CD14-positive monocyte (primary cell): ENCODE data around the gene RASSF5. TPM values are rescaled to one million over a fixed set of nuclear protein-coding genes. Genes with fewer than 3 reads are reported as not detected.

Experiments used
- DNase-seq, 3 donors: peaks; one replicate each; pipeline ENCODE4 v3.0.0-alpha.2; 2011 to 2022
- H2AFZ ChIP-seq: 2 replicates; pipeline ENCODE4 v1.6.0; 2012; ENCODE audit warnings: mild to moderate bottlenecking, low read depth, low read length, inconsistent platforms; ENCODE audit not compliant: insufficient read depth, poor library complexity, severe bottlenecking
- H3K27ac ChIP-seq, 2 donors: 1 replicate in 1 of 2; 2 replicates in 1 of 2; pipeline ENCODE4 v1.5.1; 2012 to 2013; ENCODE audit warnings: low read length in 2 of 2, control low read depth in 1 of 2, inconsistent platforms in 1 of 2, low read depth in 1 of 2, mild to moderate bottlenecking in 1 of 2
- H3K27me3 ChIP-seq, 2 donors: one replicate each; pipeline versions ENCODE4 v1.6.0 to v1.6.1; 2011 to 2013; ENCODE audit warnings: low read length in 2 of 2; ENCODE audit not compliant: control insufficient read depth in 2 of 2, insufficient read depth in 2 of 2
- H3K36me3 ChIP-seq, 2 donors: replicated peaks in 1 of 2; 1 replicate in 1 of 2; 2 replicates in 1 of 2; pipeline versions ENCODE4 v1.5.1 to v1.6.1; 2012 to 2013; ENCODE audit warnings: low read length in 2 of 2, control low read depth in 1 of 2, inconsistent platforms in 1 of 2, mild to moderate bottlenecking in 1 of 2; ENCODE audit not compliant: insufficient read depth in 2 of 2, control insufficient read depth in 1 of 2
- H3K4me1 ChIP-seq, 2 donors: 1 replicate in 1 of 2; 2 replicates in 1 of 2; pipeline versions ENCODE4 v1.5.1 to v1.6.1; 2012 to 2013; ENCODE audit warnings: low read length in 2 of 2, control low read depth in 1 of 2, inconsistent platforms in 1 of 2, mild to moderate bottlenecking in 1 of 2, moderate library complexity in 1 of 2; ENCODE audit not compliant: insufficient read depth in 2 of 2, control insufficient read depth in 1 of 2
- H3K4me2 ChIP-seq: replicated peaks from 2 replicates; pipeline ENCODE3; 2012; ENCODE audit warnings: low read length, moderate library complexity, mild to moderate bottlenecking; ENCODE audit not compliant: poor library complexity, severe bottlenecking; ENCODE audit errors: extremely low read depth
- H3K4me3 ChIP-seq, 3 experiments: fragments of 200-600 bp in 1 of 3; sonication (generic) in 1 of 3; replicated peaks in 1 of 3; 1 replicate in 2 of 3; 2 replicates in 1 of 3; pipeline ENCODE4 v1.5.1; 2011 to 2013; ENCODE audit warnings: low read length in 3 of 3, mild to moderate bottlenecking in 3 of 3, control low read depth in 2 of 3, low read depth in 2 of 3, inconsistent platforms in 1 of 3, moderate library complexity in 1 of 3
- H3K79me2 ChIP-seq: 2 replicates; pipeline ENCODE4 v1.6.0; 2012; ENCODE audit warnings: mild to moderate bottlenecking, control low read depth, inconsistent platforms, low read length, moderate library complexity; ENCODE audit not compliant: insufficient read depth
- H3K9ac ChIP-seq: 2 replicates; pipeline ENCODE4 v1.6.0; 2017; ENCODE audit warnings: low read length, mild to moderate bottlenecking; ENCODE audit not compliant: insufficient read depth, poor library complexity, severe bottlenecking
- H3K9me3 ChIP-seq, 2 donors: replicated peaks in 1 of 2; 1 replicate in 1 of 2; 2 replicates in 1 of 2; pipeline versions ENCODE4 v1.5.1 to v1.6.1; 2012 to 2013; ENCODE audit warnings: low read length in 2 of 2, control low read depth in 1 of 2; ENCODE audit not compliant: control insufficient read depth in 1 of 2, insufficient read depth in 1 of 2
- H4K20me1 ChIP-seq: 2 replicates; pipeline ENCODE4 v1.6.0; 2012; ENCODE audit warnings: mild to moderate bottlenecking, low read length, control low read depth, moderate library complexity; ENCODE audit not compliant: insufficient read depth
- H3K27ac Mint-ChIP-seq, 7 donors: one replicate each; pipeline ENCODE4 v1.8.0; 2020; ENCODE audit warnings: mild to moderate bottlenecking in 7 of 7, mixed read lengths in 7 of 7, moderate library complexity in 6 of 7, inconsistent platforms in 2 of 7
- H3K27me3 Mint-ChIP-seq, 3 donors: one replicate each; pipeline ENCODE4 v1.8.0; 2021 to 2022; ENCODE audit warnings: low read depth in 3 of 3, mild to moderate bottlenecking in 3 of 3, mixed read lengths in 3 of 3, moderate library complexity in 3 of 3, inconsistent platforms in 1 of 3
- H3K36me3 Mint-ChIP-seq, 2 donors: one replicate each; pipeline ENCODE4 v1.8.0; 2020; ENCODE audit warnings: mixed read lengths in 2 of 2, inconsistent platforms in 1 of 2, mild to moderate bottlenecking in 1 of 2
- H3K4me1 Mint-ChIP-seq: one replicate; pipeline ENCODE4 v1.8.0; 2020; ENCODE audit warnings: mild to moderate bottlenecking, mixed read lengths
- H3K4me3 Mint-ChIP-seq, 2 donors: one replicate each; pipeline ENCODE4 v1.8.0; 2020; ENCODE audit warnings: mild to moderate bottlenecking in 2 of 2, mixed read lengths in 2 of 2, moderate library complexity in 1 of 2
- H3K9me3 Mint-ChIP-seq, 7 donors: one replicate each; pipeline ENCODE4 v1.8.0; 2020 to 2022; ENCODE audit warnings: mixed read lengths in 7 of 7, mild to moderate bottlenecking in 6 of 7, moderate library complexity in 6 of 7, inconsistent platforms in 2 of 7
- CTCF ChIP-seq: fragments of 200-600 bp; IDR thresholded peaks from one replicate; pipeline ENCODE4 v1.8.0; 2022; ENCODE audit warnings: antibody characterized with exemption, mild to moderate bottlenecking
- WGBS: methylation state at CpG from one replicate; pipeline ENCODE4 v1.1.5; 2013; ENCODE audit warnings: missing lambda C conversion rate; ENCODE audit not compliant: insufficient coverage; 5-methylcytosine and 5-hydroxymethylcytosine counted together
- intact Hi-C, 2 donors: fragments of 100-400 bp; cut with micrococcal nuclease; formaldehyde crosslinking; loops; one replicate each; pipeline versions ENCODE4 v1.15.0 to v1.15.1; 2023
- polyA plus RNA-seq, 3 donors: library from polyadenylated mRNA; depleted of rRNA in 1 of 3; unstranded in 2 of 3; stranded (reverse) in 1 of 3; fragments of 300-500 nt in 2 of 3; fragments of >200 nt in 1 of 3; fragmentation: Illumina TruSeq in 2 of 3; gene quantifications; 1 replicate in 2 of 3; 2 replicates in 1 of 3; pipeline ENCODE4 v1.2.3, GENCODE V29; 2012 to 2021

RASSF5 gene
- polyA plus RNA-seq, 3 donors, result 81.6 to 129 (median 127) TPM

DNA sequence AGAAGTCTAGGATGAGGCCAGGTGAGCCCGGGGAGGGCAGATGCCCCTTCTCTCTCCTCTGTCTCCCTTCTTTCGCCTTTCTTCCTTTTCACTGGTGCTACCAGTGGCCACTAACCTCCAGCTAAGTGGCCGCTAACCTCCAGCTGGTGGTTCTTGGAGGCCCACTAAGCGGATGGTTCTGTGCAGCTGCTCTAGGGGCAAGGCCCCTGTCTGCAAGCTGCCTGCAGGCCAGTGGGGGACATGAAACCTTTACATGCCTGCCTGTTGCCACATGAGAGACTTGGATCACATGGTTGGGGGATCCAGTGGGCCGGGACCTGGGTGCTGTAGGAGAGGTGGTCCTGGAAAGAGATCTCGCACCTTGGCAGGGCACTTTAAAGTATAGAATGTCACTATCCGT lies 19.4 kb upstream of the RASSF5 start:
- no peak for DNase-seq
- Histone ChIP-seq H3K79me2 (no peaks in the 10 kb centered on the region), H3K4me2 (no peak overlapping the region), H4K20me1 (peaks cover 52% of the 10 kb centered on the region), H3K27ac (no peak overlapping the region), H3K4me3 (no peak overlapping the region), H3K36me3 (peaks cover 90 to 95% of the 10 kb centered on the region in 2 donors), H2AFZ (no peak overlapping the region), H3K4me1 (peaks cover 13 to 16% of the 10 kb centered on the region in 2 donors), H3K9ac (no peak overlapping the region), H3K27me3 (no peaks in the 10 kb centered on the region), H3K9me3 (no peaks in the 10 kb centered on the region)
- TF ChIP-seq CTCF, result no peak
- 96% methylated on average over 5 of the region's 7 CpGs for WGBS
- Mint-ChIP-seq H3K27me3 (peaks cover 0 to 2% (median 0%) of the 10 kb centered on the region in 3 donors), H3K4me3 (no peak overlapping the region), H3K36me3 (peaks cover 76 to 81% of the 10 kb centered on the region in 2 donors), H3K4me1 (peaks cover 15% of the 10 kb centered on the region), H3K27ac (peak overlapping the region in 4 of 7 donors; percentile 28 to 81 (median 58)), H3K9me3 (no peaks in the 10 kb centered on the region)
- intact Hi-C loops, result no loop called here

- Histone ChIP-seq H4K20me1 (peaks cover 55% of the 10 kb centered on the region), H3K4me1 (peaks cover 13 to 16% of the 10 kb centered on the region in 2 donors), H3K27ac (no peak overlapping the region), H3K36me3 (peaks cover 90 to 95% of the 10 kb centered on the region in 2 donors), H3K9ac (no peak overlapping the region), H2AFZ (no peak overlapping the region), H3K79me2 (no peaks in the 10 kb centered on the region), H3K4me2 (no peak overlapping the region), H3K27me3 (no peaks in the 10 kb centered on the region), H3K9me3 (no peaks in the 10 kb centered on the region), H3K4me3 (no peak overlapping the region)
- no peak for TF ChIP-seq CTCF
- Mint-ChIP-seq H3K27ac (peak overlapping the region in 1 of 7 donors; percentile 51), H3K4me3 (no peak overlapping the region), H3K4me1 (peaks cover 15% of the 10 kb centered on the region), H3K9me3 (no peaks in the 10 kb centered on the region), H3K36me3 (peaks cover 76 to 81% of the 10 kb centered on the region in 2 donors), H3K27me3 (peaks cover 0 to 2% (median 0%) of the 10 kb centered on the region in 3 donors)
- intact Hi-C loops, result no loop called here
- WGBS, result no CpG with 5 or more reads among the region's 3 CpGs
- no peak for DNase-seq
Measured at GRCh38 chr1:206488466-206488865, 18.9 kb upstream of the RASSF5 start.
